Activated T-helper 1 cell treated with Interleukin-2 at 50 U/mL for 16 hours (primary cell): Measurements from ENCODE around the gene C16orf87.
"Not testable (repeated sequence)": the region's sequence is repeated elsewhere in the genome, so short reads cannot be mapped to it uniquely, and the experiment has no call there.

Experiments
- DNase-seq: peaks from one replicate; pipeline ENCODE4 v3.0.0-alpha.2; 2020; ENCODE audit warnings: low read depth

Gene C16orf87, protein sequence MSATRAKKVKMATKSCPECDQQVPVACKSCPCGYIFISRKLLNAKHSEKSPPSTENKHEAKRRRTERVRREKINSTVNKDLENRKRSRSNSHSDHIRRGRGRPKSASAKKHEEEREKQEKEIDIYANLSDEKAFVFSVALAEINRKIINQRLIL

DNA sequence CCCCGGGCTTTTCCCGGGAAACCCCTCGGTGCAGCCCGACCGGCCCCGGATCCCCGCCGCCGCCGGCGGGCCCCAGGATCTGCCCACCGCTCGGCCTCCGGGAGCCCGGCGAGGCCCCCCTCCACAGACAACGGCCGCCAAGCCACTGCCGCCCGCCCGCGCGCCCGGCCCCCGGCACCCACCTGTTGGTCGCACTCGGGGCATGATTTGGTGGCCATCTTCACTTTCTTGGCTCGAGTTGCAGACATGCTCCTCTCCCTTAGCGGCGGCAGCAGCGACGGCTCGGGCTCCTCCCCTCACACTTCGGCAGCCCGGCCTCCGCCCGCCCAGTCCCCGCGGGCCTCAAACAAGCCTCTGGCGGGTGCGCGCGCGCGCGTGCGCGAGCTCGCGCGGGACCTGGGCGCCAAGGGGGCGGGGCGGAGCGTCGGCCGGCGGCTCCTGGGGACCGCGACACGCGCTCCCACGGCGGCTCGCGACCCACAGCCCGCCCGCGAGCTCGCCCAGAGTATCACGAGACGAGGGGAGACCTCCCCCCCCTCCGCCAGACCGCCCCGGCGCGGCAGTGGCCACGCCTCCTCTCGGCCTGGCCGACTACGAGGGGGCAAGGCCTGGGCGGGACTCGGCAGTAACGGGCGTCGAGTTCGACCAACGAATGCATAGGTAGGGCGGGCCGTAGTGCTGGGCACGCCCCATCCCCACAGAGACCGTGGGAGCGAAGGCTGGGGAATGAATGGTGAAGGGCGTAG lies at the start of gene C16orf87:
Gene C16orf87, minus strand, starts transcription at position 279 of the 746 bp plus-strand sequence. Its CDS starts 31 bp downstream, at position 248.
- peak; percentile 87 for DNase-seq

DNA sequence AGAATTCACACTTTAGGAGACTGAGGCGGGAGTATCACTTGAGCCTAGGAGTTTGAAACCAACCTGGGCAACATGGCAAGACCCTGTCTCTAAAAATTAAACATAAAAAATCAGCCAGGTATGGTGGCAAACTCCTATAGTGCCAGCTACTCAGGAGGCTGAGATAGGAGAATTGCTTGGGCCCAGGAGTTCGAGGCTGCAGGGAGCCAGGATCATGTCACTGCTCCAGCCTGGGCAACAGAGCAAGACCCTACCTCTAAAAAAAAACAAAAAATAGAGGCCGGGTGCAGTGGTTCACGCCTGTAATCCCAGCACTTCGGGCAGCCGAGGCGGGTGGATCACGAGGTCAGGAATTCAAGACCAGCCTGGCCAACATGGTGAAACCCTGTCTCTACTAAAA lies 44.3 kb upstream of the C16orf87 start:
- DNase-seq = no peak

DNA sequence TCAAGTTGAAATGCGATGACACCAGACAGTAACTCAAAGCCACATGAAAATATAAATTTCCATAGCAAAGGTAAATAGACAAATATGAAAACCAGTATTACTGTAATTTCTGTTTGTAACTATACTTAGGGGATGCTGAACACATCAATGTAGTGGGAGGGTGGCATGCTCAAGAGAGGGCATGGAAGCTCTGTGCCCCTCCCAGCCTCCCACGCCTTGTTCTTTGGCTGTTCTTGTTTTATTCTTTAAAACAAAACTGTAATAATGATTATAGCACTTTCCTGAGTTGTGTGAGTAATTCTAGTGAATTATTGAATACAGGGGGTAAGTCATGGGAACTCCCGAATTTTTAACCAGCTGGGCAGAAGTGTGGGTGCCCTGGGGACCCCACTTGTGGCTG lies 42.2 kb upstream of the C16orf87 start:
- no peak for DNase-seq

DNA sequence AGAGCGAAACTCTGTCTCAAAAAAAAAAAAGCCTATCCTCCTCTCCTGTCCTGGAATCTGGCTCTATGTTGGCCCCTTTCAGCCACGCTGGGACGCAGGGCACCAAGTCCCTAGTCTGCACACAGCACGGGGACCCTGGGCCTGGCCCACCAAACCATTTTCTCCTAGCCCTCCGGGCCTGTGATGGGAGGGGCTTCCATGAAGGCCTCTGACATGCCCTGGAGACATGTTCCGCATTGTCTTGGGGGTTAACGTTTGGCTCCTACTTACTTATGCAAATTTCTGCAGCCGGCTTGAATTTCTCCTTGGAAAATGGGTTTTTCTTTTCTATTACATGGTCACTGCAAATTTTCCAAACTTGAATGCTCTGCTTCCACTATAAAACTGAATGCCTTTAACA lies 40.6 kb upstream of the C16orf87 start:
- DNase-seq = no peak

DNA sequence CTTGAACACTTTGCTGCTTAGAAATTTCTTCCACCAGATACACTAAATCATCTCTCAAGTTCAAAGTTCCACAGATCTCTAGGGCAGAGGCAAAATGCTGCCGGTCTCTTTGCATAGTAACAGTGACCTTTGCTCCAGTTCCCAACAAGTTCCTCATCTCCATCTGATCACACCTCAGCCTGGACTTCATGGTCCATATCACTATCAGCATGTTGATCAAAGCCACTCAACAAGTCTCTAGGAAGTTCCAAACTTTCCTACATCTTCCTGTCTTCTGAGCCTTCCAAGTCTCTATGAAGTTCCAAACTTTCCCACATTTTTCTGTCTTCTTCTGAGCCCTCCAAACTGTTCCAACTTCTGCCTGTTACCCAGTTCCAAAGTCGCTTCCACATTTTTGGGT lies 37.9 kb upstream of the C16orf87 start:
- not testable (repeated sequence) for DNase-seq

DNA sequence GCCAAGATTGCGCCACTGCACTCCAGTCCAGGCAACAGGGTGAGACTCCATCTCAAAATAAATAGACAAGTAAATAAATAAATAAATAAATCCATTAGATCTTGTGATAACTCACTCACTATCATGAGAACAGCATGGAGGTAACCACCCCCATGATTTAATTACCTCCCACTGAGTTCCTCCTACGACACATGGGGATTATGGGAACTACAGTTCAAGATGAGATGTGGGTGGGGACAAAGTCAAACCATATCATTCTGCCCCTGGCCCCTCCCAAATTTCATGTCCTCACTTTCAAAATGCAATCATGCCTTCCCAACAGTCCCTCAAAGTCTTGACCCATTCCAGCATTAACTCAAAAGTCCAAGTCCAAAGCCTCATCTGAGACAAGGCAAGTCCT lies 36.5 kb upstream of the C16orf87 start:
- DNase-seq = not testable (repeated sequence)

DNA sequence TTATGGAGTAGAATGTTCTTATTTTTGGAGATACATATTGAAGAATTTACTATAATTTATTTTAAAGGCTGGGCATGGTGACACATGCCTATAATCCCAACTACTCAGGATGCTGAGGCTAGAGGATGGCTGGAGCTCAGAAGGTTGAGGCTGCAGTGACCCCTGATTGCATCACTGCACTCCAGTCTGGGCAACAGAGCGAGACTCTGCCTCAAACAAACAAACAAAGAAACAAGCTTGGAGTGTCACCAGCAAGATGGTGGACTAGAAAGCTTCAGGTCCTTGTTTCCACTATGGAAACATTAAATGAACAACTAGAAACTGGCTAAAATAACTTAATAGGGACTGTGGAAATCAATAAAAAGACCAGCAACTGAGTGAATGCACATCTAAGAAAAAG lies 35.3 kb upstream of the C16orf87 start:
- no peak for DNase-seq

DNA sequence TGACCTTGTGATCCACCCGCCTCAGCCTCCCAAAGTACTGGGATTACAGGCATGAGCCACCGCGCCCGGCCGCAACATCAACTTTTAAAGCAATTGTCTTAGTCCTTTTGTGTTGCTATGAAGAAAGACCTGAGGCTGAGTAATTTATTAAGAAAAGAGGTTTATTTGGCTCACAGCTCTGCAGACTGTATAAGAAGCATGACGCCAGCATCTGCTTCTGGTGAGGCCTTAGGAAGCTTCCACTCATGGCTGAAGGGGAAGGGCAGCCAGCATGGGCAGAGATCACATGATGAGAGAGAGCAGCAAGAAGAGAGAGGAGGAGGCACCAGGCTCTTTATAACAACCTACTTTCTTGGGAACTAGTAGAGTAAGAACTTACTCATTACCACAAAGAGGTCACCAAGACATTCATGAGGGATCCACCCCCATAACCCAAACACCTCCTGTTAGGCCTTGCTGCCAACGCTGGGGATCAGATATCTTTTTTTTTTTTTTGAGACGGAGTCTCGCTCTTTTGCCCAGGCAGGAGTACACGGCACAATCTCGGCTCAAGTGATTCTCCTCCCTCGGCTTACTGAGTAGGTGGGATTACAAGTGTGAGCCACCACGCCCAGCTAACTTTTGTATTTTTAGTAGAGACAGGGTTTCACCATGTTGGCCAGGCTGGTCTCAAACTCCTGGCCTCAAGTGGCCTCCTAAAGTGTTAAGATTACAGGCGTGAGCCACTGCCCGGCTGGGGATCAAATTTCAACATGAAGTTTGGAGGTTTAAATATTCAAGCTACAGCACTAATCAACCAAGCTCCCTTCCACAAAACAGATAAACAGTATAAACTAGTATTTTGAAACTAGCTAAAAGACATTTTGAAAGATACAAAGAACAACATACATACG lies 31.8 kb upstream of the C16orf87 start:
- DNase-seq = no peak

DNA sequence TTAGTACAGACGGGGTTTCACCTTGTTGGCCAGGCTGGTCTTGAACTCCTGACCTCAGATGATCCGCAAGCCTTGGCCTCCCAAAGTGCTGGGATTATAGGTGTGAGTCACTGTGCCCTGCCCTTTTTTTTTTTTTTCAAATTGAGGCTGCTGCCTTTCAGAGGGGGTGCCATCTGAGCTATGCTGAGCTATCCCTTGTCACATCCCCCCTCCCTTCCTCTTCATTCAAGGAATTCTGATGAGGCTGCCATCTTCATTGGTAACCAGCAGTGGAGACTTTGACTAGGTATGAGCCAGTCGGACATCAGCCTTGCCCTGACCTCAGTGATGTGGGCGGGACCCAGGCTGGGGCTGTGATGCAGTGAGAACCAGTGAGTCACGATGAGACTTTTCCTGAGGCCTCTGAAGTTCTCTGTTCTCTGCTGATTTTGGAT lies 28.8 kb upstream of the C16orf87 start:
- no peak for DNase-seq

DNA sequence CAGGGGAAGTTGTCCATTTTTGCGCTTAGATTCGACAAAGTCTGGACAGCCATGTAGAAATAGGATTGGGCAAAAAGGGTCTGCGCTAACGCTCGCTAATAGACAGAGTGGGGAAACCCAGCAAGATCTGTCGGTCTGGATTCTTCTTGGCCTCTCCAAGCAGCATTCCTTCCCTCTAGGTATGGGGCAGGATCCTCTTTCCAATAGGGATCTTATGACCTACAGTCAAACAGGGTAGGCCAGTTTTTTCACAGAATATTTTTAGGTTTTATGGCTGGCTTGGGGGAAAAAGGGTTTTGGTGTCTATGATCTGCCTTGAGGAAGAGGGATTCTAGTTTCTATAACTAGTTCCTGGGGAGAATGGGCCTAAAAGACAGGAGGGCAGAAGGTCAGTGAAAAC lies 27.2 kb upstream of the C16orf87 start:
- no peak for DNase-seq

DNA sequence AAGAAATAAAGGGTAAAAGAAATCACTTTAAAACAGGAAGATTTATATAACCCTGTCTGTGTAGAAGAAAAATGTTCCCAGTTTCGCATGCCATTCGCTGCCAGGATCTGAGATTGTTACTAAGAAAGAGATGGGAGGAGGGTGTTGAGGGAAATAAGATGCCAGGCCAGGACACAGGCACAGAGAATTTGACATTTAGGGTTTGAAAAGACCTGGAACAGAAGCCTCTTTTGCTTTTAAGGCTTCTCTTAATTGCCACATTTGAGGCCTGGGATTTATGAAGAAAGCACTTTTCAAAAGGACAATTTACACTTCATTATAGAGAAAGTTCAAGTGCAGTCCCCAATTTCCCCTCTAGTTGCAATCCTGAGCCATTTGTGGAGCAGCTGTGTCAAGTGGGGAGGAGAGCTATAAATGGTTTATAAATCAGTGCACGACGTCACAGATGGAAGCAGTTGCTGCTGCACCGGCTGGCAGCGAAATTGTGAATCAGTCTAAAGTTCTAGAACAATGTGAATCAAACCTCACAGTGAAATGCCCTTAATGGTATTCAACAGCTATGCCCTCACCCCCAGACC lies 26.5 kb upstream of the C16orf87 start:
- DNase-seq = no peak

DNA sequence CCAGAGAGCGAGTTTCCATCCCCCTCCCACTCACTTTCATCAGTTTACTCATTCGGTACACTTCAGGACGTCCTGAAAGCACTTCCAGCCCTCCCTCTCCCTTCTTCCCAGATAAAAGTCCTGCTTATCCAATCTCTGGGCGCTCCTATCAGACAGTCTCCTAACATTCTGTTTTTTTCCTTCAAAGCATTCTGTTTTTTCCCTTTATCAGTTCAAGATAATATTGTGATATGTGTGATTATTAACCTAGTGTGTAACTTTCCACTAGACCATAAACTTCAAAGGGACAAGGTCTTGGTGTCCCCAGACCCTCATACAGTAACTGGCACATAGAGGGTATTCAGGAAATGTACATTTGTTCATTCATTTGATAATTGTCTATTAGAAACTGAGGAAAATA lies 24.4 kb upstream of the C16orf87 start:
- no peak for DNase-seq

DNA sequence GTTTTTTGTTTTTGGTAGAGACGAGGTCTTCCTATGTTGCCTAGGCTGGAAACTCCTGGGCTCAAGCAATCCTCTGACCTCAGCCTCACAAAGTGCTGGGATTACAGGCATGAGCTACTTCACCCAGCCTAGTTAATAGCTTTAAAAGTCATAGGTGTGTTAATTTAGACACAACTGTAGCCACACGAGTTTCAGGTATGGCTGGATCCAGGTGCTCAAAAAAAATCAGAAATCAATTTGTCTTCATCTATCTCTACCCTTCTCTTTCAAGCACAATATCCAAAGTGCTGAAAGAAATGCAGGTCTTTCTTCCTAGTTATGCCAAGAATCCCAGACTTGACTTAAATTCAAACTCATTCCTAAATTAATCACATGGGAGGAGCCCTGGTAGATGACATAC lies 23.9 kb upstream of the C16orf87 start:
- no peak for DNase-seq

DNA sequence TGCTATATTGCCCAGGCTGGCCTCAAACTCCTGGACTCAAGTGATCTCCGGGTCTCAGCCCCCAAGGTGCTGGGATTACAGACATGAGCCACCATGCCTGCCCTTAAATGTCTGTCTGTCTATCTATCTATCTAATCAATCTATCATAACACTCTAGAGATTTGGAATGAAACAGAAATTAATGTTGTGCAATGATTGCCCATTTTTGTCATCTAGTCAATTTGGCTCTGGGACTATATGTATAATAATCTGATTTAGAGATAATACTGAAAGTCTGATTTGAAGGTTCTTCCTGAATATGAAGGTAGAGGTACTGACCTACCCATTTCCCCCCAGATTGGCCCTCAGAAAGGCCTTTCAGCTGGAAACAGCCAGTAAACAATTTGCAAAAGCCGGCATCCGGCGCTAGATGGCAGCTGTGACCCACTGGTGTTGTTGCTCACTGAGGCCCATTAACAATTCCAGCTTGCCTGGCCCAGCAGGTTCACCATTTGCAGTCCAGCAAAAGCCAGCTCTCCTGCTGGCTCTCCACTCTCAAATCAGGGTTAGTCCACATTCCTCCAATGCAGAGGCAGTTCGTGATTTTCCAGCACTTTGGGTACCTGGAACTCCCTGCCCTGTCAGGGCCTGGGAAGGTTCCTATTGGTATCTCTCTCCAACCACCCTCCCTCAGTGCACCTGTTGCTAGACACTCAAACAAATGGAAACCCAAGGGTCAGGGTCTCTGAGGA lies 22.9 kb upstream of the C16orf87 start:
- peak; percentile 31 for DNase-seq

DNA sequence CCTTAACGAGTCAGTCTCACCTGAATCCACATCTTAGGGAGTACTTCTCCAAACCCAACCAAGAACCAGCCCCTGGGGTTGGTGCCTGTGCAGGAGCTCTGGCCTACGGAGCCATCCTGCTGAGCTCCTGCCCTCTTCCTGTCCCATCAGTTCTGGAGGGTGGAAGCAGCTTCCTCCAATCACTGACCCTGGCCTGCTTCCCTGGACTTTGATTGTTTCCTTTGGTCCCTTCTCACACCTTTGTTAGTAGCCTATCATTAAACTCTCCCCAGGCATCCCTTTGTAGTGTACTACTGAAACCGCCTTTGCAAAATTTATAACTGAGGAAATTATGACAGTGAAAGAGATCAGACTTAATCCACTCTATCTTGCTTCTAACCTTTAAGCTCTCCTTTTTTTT lies 21.1 kb upstream of the C16orf87 start:
- no peak for DNase-seq

DNA sequence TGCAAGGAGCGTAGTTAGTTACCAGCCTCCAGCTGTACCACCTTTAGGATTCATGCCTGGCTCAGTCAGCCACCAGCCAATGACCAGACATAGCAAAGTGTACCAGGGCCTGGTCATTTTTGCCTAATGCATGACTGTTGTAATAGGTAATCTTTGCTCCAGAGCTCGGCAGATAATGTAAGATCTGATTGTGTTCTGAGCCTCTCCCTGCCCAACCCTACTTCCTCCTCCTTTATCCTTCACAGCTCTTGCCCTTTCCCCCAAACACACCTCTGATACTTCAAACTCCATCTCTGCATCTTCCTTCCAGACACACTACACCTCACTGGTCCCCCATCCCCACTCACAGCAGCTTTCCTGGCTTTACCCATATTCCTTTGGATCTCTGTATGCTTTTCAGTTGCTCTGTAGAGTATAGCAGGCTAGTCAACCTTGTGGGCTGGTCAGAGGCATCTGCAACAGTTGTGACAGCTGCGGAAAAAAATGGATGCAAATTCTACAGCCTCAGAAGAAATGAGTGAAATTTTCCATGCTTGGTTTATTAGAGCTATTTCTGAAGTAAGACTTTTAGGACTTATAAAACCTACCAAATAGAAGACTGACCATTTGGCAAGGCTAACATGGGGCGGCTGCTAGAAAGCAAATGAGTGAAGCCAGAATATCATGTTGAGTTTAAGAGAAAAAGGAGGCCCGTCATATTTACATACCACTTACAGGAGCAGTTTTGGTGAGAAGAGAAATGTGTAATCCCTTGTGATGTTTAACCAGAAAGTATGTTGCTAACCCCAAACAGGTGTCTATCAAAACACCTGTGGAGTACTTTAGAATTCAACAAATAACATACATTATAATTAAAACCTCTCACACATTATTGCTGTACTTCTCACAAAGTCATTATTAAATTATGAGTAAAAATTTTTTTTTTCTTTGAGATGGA lies 19.9 kb upstream of the C16orf87 start:
- no peak for DNase-seq

DNA sequence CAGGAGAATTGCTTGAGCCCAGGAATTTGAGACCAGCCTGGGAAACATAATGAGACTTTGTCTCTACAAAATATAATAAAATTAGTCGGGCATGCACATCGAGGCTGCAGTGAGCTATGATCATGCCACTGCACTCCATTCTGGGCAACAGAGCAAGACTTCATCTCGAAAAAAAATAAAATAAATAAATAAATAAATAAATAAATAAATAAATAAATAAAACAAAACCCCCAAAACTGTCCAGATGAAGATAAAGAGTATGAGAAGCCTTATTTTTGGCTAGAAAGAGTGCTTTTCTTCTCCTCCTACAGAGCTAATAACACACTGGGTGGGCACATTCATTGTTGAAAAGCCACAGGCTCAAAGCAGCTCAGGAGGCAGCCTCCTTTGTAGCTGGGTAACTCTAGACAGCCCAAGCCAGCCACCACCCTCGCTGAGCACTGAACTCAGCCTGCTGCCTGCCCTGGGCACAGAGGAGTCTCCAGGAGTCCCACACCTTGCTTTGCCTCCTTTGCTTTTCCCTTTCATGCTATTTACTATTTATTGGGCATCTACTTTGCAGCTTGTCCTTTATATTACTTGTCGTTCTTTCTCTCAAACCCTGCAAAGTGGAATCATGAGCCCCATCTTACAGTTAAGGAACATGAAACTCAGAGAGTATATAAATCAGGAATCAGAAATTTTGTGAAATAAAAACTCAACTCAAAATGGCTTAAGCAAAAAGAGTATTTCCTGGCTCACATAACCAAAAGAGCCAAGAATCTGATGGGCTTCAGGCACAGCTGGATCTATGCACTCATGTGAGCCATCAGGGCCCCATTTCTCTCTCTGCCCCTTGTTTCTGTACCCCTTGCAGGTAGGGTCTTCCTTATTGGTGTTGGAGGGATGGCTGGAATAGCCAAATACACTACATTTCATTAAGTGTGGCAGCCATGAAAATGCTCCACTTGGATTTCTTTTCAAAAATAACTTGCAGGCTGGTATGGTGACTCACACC lies 18.1 kb upstream of the C16orf87 start:
- DNase-seq = no peak

DNA sequence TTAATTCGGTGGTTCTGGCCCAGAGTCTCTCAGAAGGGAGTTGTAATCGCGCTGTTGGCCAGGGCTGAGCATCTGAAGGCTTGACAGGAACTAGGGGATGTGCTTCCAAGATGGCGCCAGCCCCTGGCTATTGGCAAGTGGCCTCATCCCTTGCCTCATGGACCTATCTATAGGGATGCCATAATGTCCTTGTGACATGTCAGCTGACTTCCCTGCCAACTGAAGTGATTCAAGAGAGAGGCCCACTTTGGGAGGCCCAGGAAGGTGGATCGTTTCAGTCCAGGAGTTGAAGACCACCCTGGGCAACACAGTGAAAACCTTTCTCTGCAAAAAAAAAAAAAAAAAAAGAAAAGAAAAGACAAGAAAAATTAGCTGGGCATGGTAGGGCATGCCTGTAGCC lies 15.0 kb upstream of the C16orf87 start:
- DNase-seq = no peak

DNA sequence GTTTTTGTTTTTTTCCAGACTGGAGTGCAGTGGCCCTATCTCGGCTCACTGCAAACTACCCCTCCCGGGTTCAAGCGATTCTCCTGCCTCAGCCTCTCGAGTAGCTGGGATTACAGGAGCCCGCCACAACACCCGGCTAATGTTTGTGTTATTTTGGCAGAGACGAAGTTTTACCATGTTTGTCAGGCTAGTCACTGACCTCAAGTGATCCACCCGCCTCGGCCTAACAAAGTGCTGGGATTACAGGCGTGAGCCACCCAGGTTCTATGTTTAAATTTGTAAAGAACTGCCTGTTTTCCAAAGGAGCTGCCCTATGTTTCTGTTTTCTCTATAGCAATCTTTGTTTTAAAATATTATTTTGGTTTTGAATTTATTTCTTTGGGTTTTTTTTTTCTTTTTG lies 13.8 kb upstream of the C16orf87 start:
- no peak for DNase-seq
